HFF-Myc (cell line): ENCODE data around the gene PLEKHA5.

Source experiments
- DNase-seq: peaks from one replicate; pipeline ENCODE4 v3.0.0-alpha.2; 2011; ENCODE audit warnings: low read depth; ENCODE audit errors: extremely low read depth
- H3K4me3 ChIP-seq: replicated peaks from 2 replicates; pipeline ENCODE4 v1.5.1; 2011; ENCODE audit warnings: low read depth, mild to moderate bottlenecking, control low read depth, low read length
- CTCF ChIP-seq: IDR thresholded peaks from 2 replicates; pipeline ENCODE4 v1.5.1; 2012; ENCODE audit warnings: mild to moderate bottlenecking, low read depth, low read length, control low read depth; ENCODE audit errors: missing control alignments

PLEKHA5 gene

GRCh38 chr12:19285793-19286448 is 156.4 kb downstream of the PLEKHA5 start:
- H3K4me3 ChIP-seq: no peak overlapping the region
- no peak for TF ChIP-seq CTCF
- no peak for DNase-seq

GRCh38 chr12:19287302-19287701 is 157.8 kb downstream of the PLEKHA5 start:
- DNase-seq: no peak
- H3K4me3 ChIP-seq: no peak overlapping the region
- no peak for TF ChIP-seq CTCF

- no peak for TF ChIP-seq CTCF
- DNase-seq: no peak
These were observed 158.6 kb downstream of the PLEKHA5 start for GRCh38 chr12:19288161-19288560.

GRCh38 chr12:19288603-19289244 is 159.2 kb downstream of the PLEKHA5 start:
- no peak overlapping the region for H3K4me3 ChIP-seq
- DNase-seq: peak; percentile 17
- peak; percentile 47 for TF ChIP-seq CTCF

More at GRCh38 chr12:19288161-19288560, 158.6 kb downstream of the PLEKHA5 start:
- H3K4me3 ChIP-seq: no peak overlapping the region

GRCh38 chr12:19298836-19299605 is 169.5 kb downstream of the PLEKHA5 start:
- H3K4me3 ChIP-seq: no peak overlapping the region
- no peak for DNase-seq

GRCh38 chr12:19299765-19300164 is 170.2 kb downstream of the PLEKHA5 start:
- DNase-seq: no peak
- no peak overlapping the region for H3K4me3 ChIP-seq
- no peak for TF ChIP-seq CTCF

More at GRCh38 chr12:19298836-19299605, 169.5 kb downstream of the PLEKHA5 start:
- no peak for TF ChIP-seq CTCF
